CD14-positive monocyte (primary cell): ENCODE results near the gene FHIT. TPM values are rescaled to one million over a fixed set of nuclear protein-coding genes. Genes with fewer than 3 reads are reported as not detected.

Experiments
- DNase-seq, 3 donors: peaks; one replicate each; pipeline ENCODE4 v3.0.0-alpha.2; 2011 to 2022
- H2AFZ ChIP-seq: 2 replicates; pipeline ENCODE4 v1.6.0; 2012; ENCODE audit warnings: mild to moderate bottlenecking, low read depth, low read length, inconsistent platforms; ENCODE audit not compliant: insufficient read depth, poor library complexity, severe bottlenecking
- H3K27ac ChIP-seq, 2 donors: 1 replicate in 1 of 2; 2 replicates in 1 of 2; pipeline ENCODE4 v1.5.1; 2012 to 2013; ENCODE audit warnings: low read length in 2 of 2, control low read depth in 1 of 2, inconsistent platforms in 1 of 2, low read depth in 1 of 2, mild to moderate bottlenecking in 1 of 2
- H3K27me3 ChIP-seq, 2 donors: one replicate each; pipeline versions ENCODE4 v1.6.0 to v1.6.1; 2011 to 2013; ENCODE audit warnings: low read length in 2 of 2; ENCODE audit not compliant: control insufficient read depth in 2 of 2, insufficient read depth in 2 of 2
- H3K36me3 ChIP-seq, 2 donors: replicated peaks in 1 of 2; 1 replicate in 1 of 2; 2 replicates in 1 of 2; pipeline versions ENCODE4 v1.5.1 to v1.6.1; 2012 to 2013; ENCODE audit warnings: low read length in 2 of 2, control low read depth in 1 of 2, inconsistent platforms in 1 of 2, mild to moderate bottlenecking in 1 of 2; ENCODE audit not compliant: insufficient read depth in 2 of 2, control insufficient read depth in 1 of 2
- H3K4me1 ChIP-seq, 2 donors: 1 replicate in 1 of 2; 2 replicates in 1 of 2; pipeline versions ENCODE4 v1.5.1 to v1.6.1; 2012 to 2013; ENCODE audit warnings: low read length in 2 of 2, control low read depth in 1 of 2, inconsistent platforms in 1 of 2, mild to moderate bottlenecking in 1 of 2, moderate library complexity in 1 of 2; ENCODE audit not compliant: insufficient read depth in 2 of 2, control insufficient read depth in 1 of 2
- H3K4me2 ChIP-seq: replicated peaks from 2 replicates; pipeline ENCODE3; 2012; ENCODE audit warnings: low read length, moderate library complexity, mild to moderate bottlenecking; ENCODE audit not compliant: poor library complexity, severe bottlenecking; ENCODE audit errors: extremely low read depth
- H3K4me3 ChIP-seq, 3 experiments: fragments of 200-600 bp in 1 of 3; sonication (generic) in 1 of 3; replicated peaks in 1 of 3; 1 replicate in 2 of 3; 2 replicates in 1 of 3; pipeline ENCODE4 v1.5.1; 2011 to 2013; ENCODE audit warnings: low read length in 3 of 3, mild to moderate bottlenecking in 3 of 3, control low read depth in 2 of 3, low read depth in 2 of 3, inconsistent platforms in 1 of 3, moderate library complexity in 1 of 3
- H3K79me2 ChIP-seq: 2 replicates; pipeline ENCODE4 v1.6.0; 2012; ENCODE audit warnings: mild to moderate bottlenecking, control low read depth, inconsistent platforms, low read length, moderate library complexity; ENCODE audit not compliant: insufficient read depth
- H3K9ac ChIP-seq: 2 replicates; pipeline ENCODE4 v1.6.0; 2017; ENCODE audit warnings: low read length, mild to moderate bottlenecking; ENCODE audit not compliant: insufficient read depth, poor library complexity, severe bottlenecking
- H3K9me3 ChIP-seq, 2 donors: replicated peaks in 1 of 2; 1 replicate in 1 of 2; 2 replicates in 1 of 2; pipeline versions ENCODE4 v1.5.1 to v1.6.1; 2012 to 2013; ENCODE audit warnings: low read length in 2 of 2, control low read depth in 1 of 2; ENCODE audit not compliant: control insufficient read depth in 1 of 2, insufficient read depth in 1 of 2
- H4K20me1 ChIP-seq: 2 replicates; pipeline ENCODE4 v1.6.0; 2012; ENCODE audit warnings: mild to moderate bottlenecking, low read length, control low read depth, moderate library complexity; ENCODE audit not compliant: insufficient read depth
- H3K27ac Mint-ChIP-seq, 7 donors: one replicate each; pipeline ENCODE4 v1.8.0; 2020; ENCODE audit warnings: mild to moderate bottlenecking in 7 of 7, mixed read lengths in 7 of 7, moderate library complexity in 6 of 7, inconsistent platforms in 2 of 7
- H3K27me3 Mint-ChIP-seq, 3 donors: one replicate each; pipeline ENCODE4 v1.8.0; 2021 to 2022; ENCODE audit warnings: low read depth in 3 of 3, mild to moderate bottlenecking in 3 of 3, mixed read lengths in 3 of 3, moderate library complexity in 3 of 3, inconsistent platforms in 1 of 3
- H3K36me3 Mint-ChIP-seq, 2 donors: one replicate each; pipeline ENCODE4 v1.8.0; 2020; ENCODE audit warnings: mixed read lengths in 2 of 2, inconsistent platforms in 1 of 2, mild to moderate bottlenecking in 1 of 2
- H3K4me1 Mint-ChIP-seq: one replicate; pipeline ENCODE4 v1.8.0; 2020; ENCODE audit warnings: mild to moderate bottlenecking, mixed read lengths
- H3K4me3 Mint-ChIP-seq, 2 donors: one replicate each; pipeline ENCODE4 v1.8.0; 2020; ENCODE audit warnings: mild to moderate bottlenecking in 2 of 2, mixed read lengths in 2 of 2, moderate library complexity in 1 of 2
- H3K9me3 Mint-ChIP-seq, 7 donors: one replicate each; pipeline ENCODE4 v1.8.0; 2020 to 2022; ENCODE audit warnings: mixed read lengths in 7 of 7, mild to moderate bottlenecking in 6 of 7, moderate library complexity in 6 of 7, inconsistent platforms in 2 of 7
- WGBS: methylation state at CpG from one replicate; pipeline ENCODE4 v1.1.5; 2013; ENCODE audit warnings: missing lambda C conversion rate; ENCODE audit not compliant: insufficient coverage; 5-methylcytosine and 5-hydroxymethylcytosine counted together
- intact Hi-C, 2 donors: fragments of 100-400 bp; cut with micrococcal nuclease; formaldehyde crosslinking; loops; one replicate each; pipeline versions ENCODE4 v1.15.0 to v1.15.1; 2023
- polyA plus RNA-seq, 3 donors: library from polyadenylated mRNA; depleted of rRNA in 1 of 3; unstranded in 2 of 3; stranded (reverse) in 1 of 3; fragments of 300-500 nt in 2 of 3; fragments of >200 nt in 1 of 3; fragmentation: Illumina TruSeq in 2 of 3; gene quantifications; 1 replicate in 2 of 3; 2 replicates in 1 of 3; pipeline ENCODE4 v1.2.3, GENCODE V29; 2012 to 2021
- TF ChIP-seq, protein P1 (sequence below): fragments of 200-600 bp; IDR thresholded peaks from one replicate; pipeline ENCODE4 v1.8.0; 2022; ENCODE audit warnings: antibody characterized with exemption, mild to moderate bottlenecking

The FHIT gene
- polyA plus RNA-seq, 3 donors, result 1.7 to 3.4 (median 3.2) TPM

DNA sequence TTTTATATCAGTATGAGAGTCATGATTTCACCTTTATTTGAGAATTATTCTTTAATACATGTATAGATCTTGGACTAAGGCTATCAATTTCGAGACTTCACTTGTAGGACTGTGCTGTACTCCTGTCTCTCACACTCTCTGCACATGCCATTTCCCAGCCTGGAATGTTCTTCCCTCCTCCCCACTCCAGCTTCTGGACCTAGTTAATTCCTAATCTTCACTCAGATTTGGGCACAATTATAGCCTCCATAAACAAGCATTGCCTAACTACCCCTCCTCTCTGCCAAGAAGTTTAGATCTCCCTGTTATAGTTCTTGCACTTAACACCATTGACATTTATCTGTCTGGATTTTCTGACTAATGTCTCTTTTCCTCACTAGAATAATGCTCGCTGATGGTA lies 88.3 kb downstream of the FHIT start:
- WGBS, result no CpG with 5 or more reads among the region's 2 CpGs
- TF ChIP-seq, protein P1, sequence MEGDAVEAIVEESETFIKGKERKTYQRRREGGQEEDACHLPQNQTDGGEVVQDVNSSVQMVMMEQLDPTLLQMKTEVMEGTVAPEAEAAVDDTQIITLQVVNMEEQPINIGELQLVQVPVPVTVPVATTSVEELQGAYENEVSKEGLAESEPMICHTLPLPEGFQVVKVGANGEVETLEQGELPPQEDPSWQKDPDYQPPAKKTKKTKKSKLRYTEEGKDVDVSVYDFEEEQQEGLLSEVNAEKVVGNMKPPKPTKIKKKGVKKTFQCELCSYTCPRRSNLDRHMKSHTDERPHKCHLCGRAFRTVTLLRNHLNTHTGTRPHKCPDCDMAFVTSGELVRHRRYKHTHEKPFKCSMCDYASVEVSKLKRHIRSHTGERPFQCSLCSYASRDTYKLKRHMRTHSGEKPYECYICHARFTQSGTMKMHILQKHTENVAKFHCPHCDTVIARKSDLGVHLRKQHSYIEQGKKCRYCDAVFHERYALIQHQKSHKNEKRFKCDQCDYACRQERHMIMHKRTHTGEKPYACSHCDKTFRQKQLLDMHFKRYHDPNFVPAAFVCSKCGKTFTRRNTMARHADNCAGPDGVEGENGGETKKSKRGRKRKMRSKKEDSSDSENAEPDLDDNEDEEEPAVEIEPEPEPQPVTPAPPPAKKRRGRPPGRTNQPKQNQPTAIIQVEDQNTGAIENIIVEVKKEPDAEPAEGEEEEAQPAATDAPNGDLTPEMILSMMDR, result no peak
- Histone ChIP-seq H3K27me3 (no peaks in the 10 kb centered on the region), H3K4me2 (no peak overlapping the region), H3K9me3 (peaks cover 0 to 3% of the 10 kb centered on the region in 2 donors), H2AFZ (no peak overlapping the region), H3K4me3 (no peak overlapping the region), H3K79me2 (no peaks in the 10 kb centered on the region), H3K4me1 (no peaks in the 10 kb centered on the region), H3K9ac (no peak overlapping the region), H4K20me1 (no peaks in the 10 kb centered on the region), H3K27ac (no peak overlapping the region), H3K36me3 (no peaks in the 10 kb centered on the region)
- intact Hi-C loops, result no loop called here
- Mint-ChIP-seq H3K4me3 (no peak overlapping the region), H3K27ac (no peak overlapping the region), H3K27me3 (no peaks in the 10 kb centered on the region), H3K4me1 (peaks cover 2% of the 10 kb centered on the region), H3K9me3 (peaks cover 0 to 11% (median 8%) of the 10 kb centered on the region in 7 donors), H3K36me3 (peaks cover 3 to 6% of the 10 kb centered on the region in 2 donors)
- DNase-seq, result no peak

DNA sequence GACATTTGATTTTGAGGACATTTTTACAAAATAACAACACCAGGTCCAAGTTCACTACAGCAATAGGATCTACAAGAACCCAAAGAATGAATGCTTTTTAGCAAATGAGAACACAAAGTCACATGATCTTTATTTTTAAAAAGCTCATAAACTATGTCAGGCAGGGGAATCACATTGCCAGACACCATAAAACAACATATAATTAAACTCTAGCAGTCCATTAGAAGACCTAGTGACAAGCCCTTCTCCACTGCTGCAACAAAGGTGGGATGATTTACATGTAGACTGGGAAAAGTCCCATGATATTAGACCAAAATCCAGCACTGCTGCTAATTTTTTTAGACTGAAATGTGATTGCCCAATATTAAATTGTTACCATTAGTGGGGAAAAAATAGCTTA lies 92.6 kb downstream of the FHIT start:
- DNase-seq, result no peak
- TF ChIP-seq, protein P1, result no peak
- Histone ChIP-seq H3K27me3 (no peaks in the 10 kb centered on the region), H3K4me3 (no peak overlapping the region), H3K27ac (no peak overlapping the region), H2AFZ (no peak overlapping the region), H3K4me1 (no peaks in the 10 kb centered on the region), H3K9ac (no peak overlapping the region), H3K9me3 (no peaks in the 10 kb centered on the region), H4K20me1 (no peaks in the 10 kb centered on the region), H3K79me2 (no peaks in the 10 kb centered on the region), H3K4me2 (no peak overlapping the region), H3K36me3 (no peaks in the 10 kb centered on the region)
- peaks cover 5% of the 10 kb centered on the region for H3K4me1 Mint-ChIP-seq
- no peaks in the 10 kb centered on the region for H3K9me3 Mint-ChIP-seq
- intact Hi-C loops, result no loop called here
- H3K4me3 Mint-ChIP-seq, result no peak overlapping the region
- no peaks in the 10 kb centered on the region for H3K36me3 Mint-ChIP-seq
- H3K27me3 Mint-ChIP-seq, result no peaks in the 10 kb centered on the region
- no peak overlapping the region for H3K27ac Mint-ChIP-seq
